H1 (cell line): ENCODE data around the gene SOX1. TPM values are rescaled to one million over a fixed set of nuclear protein-coding genes. Genes with fewer than 3 reads are reported as not detected.
A peak's percentile ranks its signal among the peaks of the same experiment; 100 is the strongest.

Source experiments
- CTCF ChIA-PET: fragments of 300-600 bp; sonication (Branson Sonifier 250); formaldehyde crosslinking; loops from one replicate; lab custom pipeline; 2021; ENCODE audit not compliant: partially characterized antibody; lab: Charles Lee
- POLR2A ChIA-PET: fragments of 300-600 bp; sonication (Branson Sonifier 250); formaldehyde crosslinking; loops from one replicate; lab custom pipeline; 2021; ENCODE audit warnings: inconsistent platforms; ENCODE audit not compliant: partially characterized antibody; lab: Charles Lee
- DNase-seq, 2 experiments: peaks; one replicate each; pipeline versions ENCODE4 v3.0.0 to v3.0.0-alpha.2; 2010 to 2022; ENCODE audit warnings: low spot score in 2 of 2, low read depth in 1 of 2, mixed read lengths in 1 of 2
- FAIRE-seq: peaks from 2 replicates; lab custom pipeline; 2011; peaks lifted over from hg19 to GRCh38; lab: Jason Lieb, UNC
- H2AFZ ChIP-seq: 2 replicates; pipeline ENCODE4 v1.8.1; 2012; ENCODE audit warnings: low read length, inconsistent platforms
- H2AK5ac ChIP-seq: 2 replicates; pipeline ENCODE4 v1.6.1; 2013; ENCODE audit warnings: low read depth, low read length
- H2BK120ac ChIP-seq: replicated peaks from 2 replicates; pipeline ENCODE3; 2013; ENCODE audit warnings: low read depth, low read length, inconsistent platforms
- H2BK12ac ChIP-seq: 2 replicates; pipeline ENCODE4 v1.6.1; 2013; ENCODE audit warnings: low read depth, low read length
- H2BK15ac ChIP-seq: 2 replicates; pipeline ENCODE4 v1.6.1; 2013; ENCODE audit warnings: low read length
- H2BK20ac ChIP-seq: 2 replicates; pipeline ENCODE4 v1.6.1; 2013; ENCODE audit warnings: low read length
- H2BK5ac ChIP-seq: 2 replicates; pipeline ENCODE4 v1.6.1; 2013; ENCODE audit warnings: low read depth, low read length
- H3K14ac ChIP-seq: 2 replicates; pipeline ENCODE4 v1.6.1; 2013; ENCODE audit warnings: inconsistent platforms; ENCODE audit not compliant: insufficient read length
- H3K18ac ChIP-seq: 2 replicates; pipeline ENCODE4 v1.6.1; 2013; ENCODE audit warnings: low read length; ENCODE audit errors: extremely low read depth
- H3K23ac ChIP-seq: 2 replicates; pipeline ENCODE4 v1.6.1; 2013; ENCODE audit warnings: inconsistent platforms; ENCODE audit not compliant: insufficient read length
- H3K23me2 ChIP-seq: 2 replicates; pipeline ENCODE4 v1.6.1; 2013; ENCODE audit warnings: low read depth, low read length
- H3K27ac ChIP-seq: 2 replicates; pipeline ENCODE4 v1.6.1; 2011; ENCODE audit warnings: low read depth, low read length, inconsistent platforms
- H3K27me3 ChIP-seq, 4 experiments: replicated peaks in 1 of 4; 1 replicate in 1 of 4; 2 replicates in 3 of 4; pipeline versions ENCODE4 v1.6.1 to v1.8.1; 2011 to 2013; ENCODE audit warnings: low read length in 3 of 4, mild to moderate bottlenecking in 3 of 4, inconsistent platforms in 2 of 4, mixed read lengths in 2 of 4, moderate library complexity in 1 of 4; ENCODE audit not compliant: control insufficient read depth in 3 of 4, insufficient read depth in 3 of 4; ENCODE audit errors: extremely low read depth in 1 of 4
- H3K36me3 ChIP-seq, 4 experiments: 2 replicates each; pipeline versions ENCODE4 v1.6.1 to v1.8.1; 2011 to 2013; ENCODE audit warnings: mild to moderate bottlenecking in 4 of 4, low read length in 3 of 4, moderate library complexity in 2 of 4, control low read depth in 1 of 4, inconsistent platforms in 1 of 4; ENCODE audit not compliant: insufficient read depth in 4 of 4, control insufficient read depth in 2 of 4
- H3K4ac ChIP-seq: replicated peaks from 2 replicates; pipeline ENCODE3; 2013; ENCODE audit warnings: low read length, low read depth, mixed read lengths, inconsistent platforms; ENCODE audit not compliant: insufficient read length
- H3K4me1 ChIP-seq, 4 experiments: replicated peaks in 1 of 4; 1 replicate in 1 of 4; 2 replicates in 3 of 4; pipeline versions ENCODE4 v1.6.1 to v1.8.1; 2011 to 2013; ENCODE audit warnings: low read length in 3 of 4, inconsistent platforms in 2 of 4, mixed read lengths in 1 of 4; ENCODE audit not compliant: insufficient read depth in 4 of 4, control insufficient read depth in 3 of 4
- H3K4me2 ChIP-seq, 2 experiments: 2 replicates each; pipeline versions ENCODE4 v1.6.1 to v1.8.1; 2011 to 2013; ENCODE audit warnings: low read depth in 2 of 2, low read length in 2 of 2, control low read depth in 1 of 2, inconsistent platforms in 1 of 2, mild to moderate bottlenecking in 1 of 2; ENCODE audit not compliant: insufficient read depth in 1 of 2
- H3K4me3 ChIP-seq, 4 experiments: fragments of 200-600, 300-600 bp in 1 of 4; sonication (generic), shearing (Covaris generic), sonication (Bioruptor Twin) in 1 of 4; 2 replicates each; pipeline versions ENCODE4 v1.5.1 to v1.8.1; 2011 to 2016; ENCODE audit warnings: low read length in 4 of 4, low read depth in 3 of 4, control low read depth in 2 of 4, inconsistent platforms in 2 of 4, mild to moderate bottlenecking in 2 of 4, mixed read lengths in 1 of 4, moderate library complexity in 1 of 4; ENCODE audit not compliant: insufficient read depth in 2 of 4; ENCODE audit errors: extremely low read depth in 1 of 4
- H3K56ac ChIP-seq: replicated peaks from 2 replicates; pipeline ENCODE3; 2013; ENCODE audit warnings: low read depth, mild to moderate bottlenecking, mixed read lengths, low read length, inconsistent platforms; ENCODE audit not compliant: insufficient read length
- H3K79me1 ChIP-seq: 2 replicates; pipeline ENCODE4 v1.6.1; 2013; ENCODE audit warnings: low read depth, low read length, control low read depth
- H3K79me2 ChIP-seq, 2 experiments: 2 replicates each; pipeline versions ENCODE4 v1.6.1 to v1.8.1; 2012 to 2013; ENCODE audit warnings: low read length in 2 of 2, mild to moderate bottlenecking in 2 of 2, inconsistent platforms in 1 of 2; ENCODE audit not compliant: insufficient read depth in 2 of 2, control insufficient read depth in 1 of 2
- H3K9ac ChIP-seq, 4 experiments: replicated peaks in 1 of 4; 1 replicate in 1 of 4; 2 replicates in 3 of 4; pipeline versions ENCODE4 v1.6.1 to v1.8.1; 2011 to 2013; ENCODE audit warnings: low read depth in 3 of 4, low read length in 3 of 4, control low read depth in 2 of 4, mild to moderate bottlenecking in 2 of 4, moderate library complexity in 2 of 4, inconsistent platforms in 1 of 4; ENCODE audit errors: extremely low read depth in 1 of 4
- H3K9me3 ChIP-seq, 2 experiments: 2 replicates each; pipeline versions ENCODE4 v1.6.1 to v1.8.1; 2012 to 2013; ENCODE audit warnings: mild to moderate bottlenecking in 2 of 2, moderate library complexity in 2 of 2, control low read depth in 1 of 2, inconsistent platforms in 1 of 2, low read depth in 1 of 2, low read length in 1 of 2, mixed read lengths in 1 of 2; ENCODE audit not compliant: insufficient read depth in 2 of 2
- H4K20me1 ChIP-seq, 2 experiments: replicated peaks in 1 of 2; 2 replicates each; pipeline versions ENCODE3 to v1.8.1; 2011 to 2013; ENCODE audit warnings: inconsistent platforms in 2 of 2, low read length in 2 of 2, mild to moderate bottlenecking in 1 of 2; ENCODE audit not compliant: insufficient read depth in 2 of 2, control insufficient read depth in 1 of 2
- H4K5ac ChIP-seq: 2 replicates; pipeline ENCODE4 v1.6.1; 2013; ENCODE audit warnings: low read length, low read depth, mixed read lengths, inconsistent platforms; ENCODE audit not compliant: insufficient read length
- H4K8ac ChIP-seq: 2 replicates; pipeline ENCODE4 v1.8.0; 2013; ENCODE audit warnings: mild to moderate bottlenecking, moderate library complexity, low read length, inconsistent platforms; ENCODE audit not compliant: insufficient read depth; ENCODE audit errors: extremely low read depth
- H4K91ac ChIP-seq: replicated peaks from 2 replicates; pipeline ENCODE3; 2013; ENCODE audit warnings: low read length, mixed read lengths, inconsistent platforms; ENCODE audit not compliant: insufficient read length
- CHD2 ChIP-seq: IDR thresholded peaks from 2 replicates; pipeline ENCODE4 v1.6.1; 2012; ENCODE audit warnings: low read length, improper control_type of control experiment
- EZH2 ChIP-seq: fragments of 200-600 bp; sonication (generic); IDR thresholded peaks from 2 replicates; pipeline ENCODE4 v1.7.1; 2012; ENCODE audit warnings: low read depth, mild to moderate bottlenecking, moderate library complexity, low read length, inconsistent platforms; ENCODE audit not compliant: severe bottlenecking
- FOSL1 ChIP-seq: IDR thresholded peaks from 2 replicates; pipeline ENCODE4 v1.6.1; 2011; ENCODE audit warnings: mild to moderate bottlenecking, low read depth, low read length, moderate library complexity; ENCODE audit not compliant: insufficient read depth
- RNF2 ChIP-seq: fragments of 200-900, 300-1000 bp; sonication (generic); IDR thresholded peaks from 2 replicates; pipeline ENCODE4 v1.7.1; 2016; ENCODE audit warnings: borderline replicate concordance, low read depth, mild to moderate bottlenecking, antibody characterized with exemption, low read length; ENCODE audit not compliant: poor library complexity, severe bottlenecking; ENCODE audit errors: missing control alignments
- SUZ12 ChIP-seq: fragments of 200-600 bp; sonication (generic); IDR thresholded peaks from 2 replicates; pipeline ENCODE4 v1.6.1; 2012; ENCODE audit warnings: mild to moderate bottlenecking, inconsistent platforms, low read length, moderate library complexity, mixed read lengths
- WGBS, 2 experiments: shearing (Covaris generic) in 1 of 2; methylation state at CpG; one replicate each; pipeline versions ENCODE4 v1.1.6 to v1.1.7; 2013 to 2015; ENCODE audit warnings: low lambda C conversion rate in 2 of 2, mixed read lengths in 2 of 2, inconsistent platforms in 1 of 2, low coverage in 1 of 2, missing lambda C conversion rate in 1 of 2; ENCODE audit not compliant: insufficient replicate concordance in 2 of 2, insufficient coverage in 1 of 2, insufficient read length in 1 of 2; ENCODE audit errors: extremely low coverage in 1 of 2, missing lambda C conversion rate in 1 of 2; 5-methylcytosine and 5-hydroxymethylcytosine counted together
- polyA plus RNA-seq, 7 experiments: library from polyadenylated mRNA; depleted of rRNA in 3 of 7; stranded (reverse) in 5 of 7; unstranded in 2 of 7; fragments of >200 nt in 5 of 7; fragments of 200-250 nt in 2 of 7; gene quantifications; 1 replicate in 5 of 7; 2 replicates in 1 of 7; 4 replicates in 1 of 7; pipeline versions ENCODE4 v1.2.1 to v1.2.3, GENCODE V29; 2011 to 2013; ENCODE audit warnings: missing spikeins in 2 of 7, mixed read lengths in 2 of 7
- total RNA-seq: library from RNA; stranded (reverse); fragmentation: NEBNext Ultra II Directional; extraction: Animal tissue kit (Norgen Biotek cat#: 25700); gene quantifications from 2 replicates; pipeline ENCODE4 v1.2.1, GENCODE V29; 2021

Gene SOX1
- total and polyA plus RNA-seq, 2 of the 8 experiments (the other 6 are each of a cell fraction or from before 2014, with no cell fraction given): 0.03 to 0.09 TPM

DNA sequence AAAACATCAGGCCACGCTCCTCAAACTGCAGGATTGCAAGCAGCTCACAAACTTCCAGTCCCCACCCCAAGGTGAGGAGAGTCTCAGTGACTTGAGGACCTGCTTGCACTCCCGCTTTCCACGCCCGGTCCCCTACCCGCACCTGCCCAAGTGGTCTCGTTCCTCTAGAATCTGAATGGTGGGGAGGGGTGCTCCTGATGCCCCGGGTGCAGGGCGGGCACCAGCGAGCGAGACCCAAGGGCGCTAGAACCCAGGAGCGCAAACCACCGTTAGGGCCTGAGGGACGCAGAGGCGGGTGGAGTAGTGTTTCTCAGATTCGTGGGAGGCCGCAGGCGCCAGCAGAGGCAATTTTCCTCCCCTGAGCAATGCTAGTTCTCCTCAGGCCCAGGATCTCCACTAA is 40.3 kb downstream of the SOX1 start:
- no peak overlapping the region for H3K4ac ChIP-seq
- no peaks in the 10 kb centered on the region for H3K36me3 ChIP-seq
- H3K56ac ChIP-seq: no peak overlapping the region
- no peak overlapping the region for H4K91ac ChIP-seq
- H2BK15ac ChIP-seq: peak overlapping the region; percentile 61; the same call in 1 of the 2 replicates
- H3K23ac ChIP-seq: no peak overlapping the region
- no peak overlapping the region for H2AFZ ChIP-seq
- peak overlapping the region; percentile 34; the same call in 1 of the 2 replicates for H2BK20ac ChIP-seq
- peaks cover 31 to 69% (median 64%) of the 10 kb centered on the region in 4 experiments for H3K27me3 ChIP-seq
- WGBS, 2 experiments: 60% methylated on average over 18 of the region's 18 CpGs; no CpG with 5 or more reads in 1 of the 2 experiments
- H3K4me1 ChIP-seq: peaks cover 0 to 30% (median 14%) of the 10 kb centered on the region in 4 experiments; a peak in 6 of 7 replicates
- no peaks in the 10 kb centered on the region for H3K79me2 ChIP-seq
- H2BK120ac ChIP-seq: no peak overlapping the region
- POLR2A ChIA-PET: interaction anchor here (1.0 kb wide), 1 partner anchor 10 kb away, joined by 3 read pairs; no protein-coding TSS in a partner anchor
- H4K20me1 ChIP-seq: no peaks in the 10 kb centered on the region
- peaks cover 27% of the 10 kb centered on the region for H3K23me2 ChIP-seq
- no peak overlapping the region; the same call in 1 of the 2 replicates for H2AK5ac ChIP-seq
- no peak for FAIRE-seq
- H3K4me3 ChIP-seq: peak overlapping the region in 1 of 4 experiments; percentile 62; a peak in 1 of 8 replicates
- TF ChIP-seq CHD2 (no peak), RNF2 (peak; percentile 65), EZH2 (peak; percentile 28), SUZ12 (peak; percentile 65; the same call in 1 of the 2 replicates), FOSL1 (no peak)
- TF ChIP-seq, all 59 proteins: peak for 3
- Histone ChIP-seq H3K79me1 (no peaks in the 10 kb centered on the region), H2BK12ac (peak overlapping the region; percentile 22; the same call in 1 of the 2 replicates), H3K18ac (no peak overlapping the region; the same call in 1 of the 2 replicates), H3K9ac (no peak overlapping the region), H4K5ac (no peak overlapping the region), H3K9me3 (no peaks in the 10 kb centered on the region), H2BK5ac (no peak overlapping the region), H4K8ac (no peak overlapping the region), H3K4me2 (peak overlapping the region; percentile 93 to 97; a peak in 2 of 4 replicates), H3K14ac (no peak overlapping the region), H3K27ac (no peak overlapping the region)
- DNase-seq: no peak
- CTCF ChIA-PET: interaction anchor here (0.9 kb wide), 1 partner anchor 10 kb away, joined by 3 read pairs; no protein-coding TSS in a partner anchor
